Neural crest cell (in vitro differentiated cells): ENCODE measurements around the gene INPP5J. TPM values are rescaled to one million over a fixed set of nuclear protein-coding genes. Genes with fewer than 3 reads are reported as not detected.

Experiments used
- DNase-seq: peaks from one replicate; pipeline ENCODE4 v3.0.0; 2021; ENCODE audit warnings: low read depth, mixed read lengths, low spot score
- H3K27ac Mint-ChIP-seq: one replicate; pipeline ENCODE4 v1.8.0; 2021; ENCODE audit warnings: mild to moderate bottlenecking, mixed read lengths; ENCODE audit not compliant: unreplicated experiment
- H3K27me3 Mint-ChIP-seq: 2 replicates; pipeline ENCODE4 v1.8.0; 2021; ENCODE audit warnings: low read depth, mild to moderate bottlenecking, mixed read lengths
- H3K36me3 Mint-ChIP-seq: 2 replicates; pipeline ENCODE4 v1.8.0; 2021; ENCODE audit warnings: low read depth, mild to moderate bottlenecking, mixed read lengths
- H3K4me1 Mint-ChIP-seq: 2 replicates; pipeline ENCODE4 v1.8.0; 2021; ENCODE audit warnings: mixed read lengths
- H3K4me3 Mint-ChIP-seq: one replicate; pipeline ENCODE4 v1.8.0; 2021; ENCODE audit warnings: mild to moderate bottlenecking, mixed read lengths
- H3K9me3 Mint-ChIP-seq: 2 replicates; pipeline ENCODE4 v1.8.0; 2021; ENCODE audit warnings: mixed read lengths
- CTCF ChIP-seq: fragments of 200-600 bp; sonication (generic); conservative IDR thresholded peaks from 2 replicates; pipeline ENCODE4 v1.5.0; 2021; ENCODE audit warnings: antibody characterized with exemption, mild to moderate bottlenecking
- total RNA-seq: library from RNA; stranded (reverse); gene quantifications from 2 replicates; pipeline ENCODE4 v1.2.1, GENCODE V29; 2021

INPP5J gene
- total RNA-seq, 1 donor from 2014 or later, result 4.7 TPM

- peaks cover 40% of the 10 kb centered on the region for H3K27me3 Mint-ChIP-seq
- DNase-seq, result no peak
- no peaks in the 10 kb centered on the region for H3K9me3 Mint-ChIP-seq
- no peak overlapping the region for H3K4me3 Mint-ChIP-seq
- no peaks in the 10 kb centered on the region for H3K36me3 Mint-ChIP-seq
- TF ChIP-seq CTCF, result no peak
- H3K27ac Mint-ChIP-seq, result no peak overlapping the region
- H3K4me1 Mint-ChIP-seq, result peaks cover 3% of the 10 kb centered on the region
Observed at GRCh38 chr22:31154975-31155374, 32.2 kb downstream of the INPP5J start.

GRCh38 chr22:31155422-31155821 is 32.7 kb downstream of the INPP5J start:
- Mint-ChIP-seq H3K27me3 (peaks cover 40% of the 10 kb centered on the region), H3K27ac (no peak overlapping the region), H3K4me3 (peak overlapping the region; percentile 2), H3K9me3 (no peaks in the 10 kb centered on the region), H3K36me3 (no peaks in the 10 kb centered on the region), H3K4me1 (peaks cover 6% of the 10 kb centered on the region)
- no peak for DNase-seq
- TF ChIP-seq CTCF, result no peak

- Mint-ChIP-seq H3K27me3 (peaks cover 35% of the 10 kb centered on the region), H3K9me3 (no peaks in the 10 kb centered on the region), H3K36me3 (peaks cover 2% of the 10 kb centered on the region), H3K4me3 (peak overlapping the region; percentile 99), H3K4me1 (peaks cover 23% of the 10 kb centered on the region), H3K27ac (peak overlapping the region; percentile 94)
- TF ChIP-seq CTCF, result no peak
- DNase-seq, result no peak
Observed at GRCh38 chr22:31160328-31160978, 37.7 kb downstream of the INPP5J start.

GRCh38 chr22:31161386-31161785 is 38.6 kb downstream of the INPP5J start:
- Mint-ChIP-seq H3K27ac (no peak overlapping the region), H3K9me3 (no peaks in the 10 kb centered on the region), H3K4me1 (peaks cover 23% of the 10 kb centered on the region), H3K36me3 (peaks cover 3% of the 10 kb centered on the region), H3K4me3 (peak overlapping the region; percentile 99), H3K27me3 (peaks cover 28% of the 10 kb centered on the region)
- TF ChIP-seq CTCF, result no peak
- no peak for DNase-seq

GRCh38 chr22:31162015-31162765 is 39.4 kb downstream of the INPP5J start:
- Mint-ChIP-seq H3K27ac (no peak overlapping the region), H3K4me3 (peak overlapping the region; percentile 99), H3K4me1 (peaks cover 23% of the 10 kb centered on the region), H3K27me3 (peaks cover 23% of the 10 kb centered on the region), H3K36me3 (peaks cover 3% of the 10 kb centered on the region), H3K9me3 (no peaks in the 10 kb centered on the region)
- no peak for DNase-seq
- peak; percentile 20 for TF ChIP-seq CTCF
